ENCODE data around the gene INTS4. TPM values are rescaled to one million over a fixed set of nuclear protein-coding genes. Genes with fewer than 3 reads are reported as not detected.
"Not testable (repeated sequence)": the region's sequence is repeated elsewhere in the genome, so short reads cannot be mapped to it uniquely, and the experiment has no call there.

Gene INTS4, protein sequence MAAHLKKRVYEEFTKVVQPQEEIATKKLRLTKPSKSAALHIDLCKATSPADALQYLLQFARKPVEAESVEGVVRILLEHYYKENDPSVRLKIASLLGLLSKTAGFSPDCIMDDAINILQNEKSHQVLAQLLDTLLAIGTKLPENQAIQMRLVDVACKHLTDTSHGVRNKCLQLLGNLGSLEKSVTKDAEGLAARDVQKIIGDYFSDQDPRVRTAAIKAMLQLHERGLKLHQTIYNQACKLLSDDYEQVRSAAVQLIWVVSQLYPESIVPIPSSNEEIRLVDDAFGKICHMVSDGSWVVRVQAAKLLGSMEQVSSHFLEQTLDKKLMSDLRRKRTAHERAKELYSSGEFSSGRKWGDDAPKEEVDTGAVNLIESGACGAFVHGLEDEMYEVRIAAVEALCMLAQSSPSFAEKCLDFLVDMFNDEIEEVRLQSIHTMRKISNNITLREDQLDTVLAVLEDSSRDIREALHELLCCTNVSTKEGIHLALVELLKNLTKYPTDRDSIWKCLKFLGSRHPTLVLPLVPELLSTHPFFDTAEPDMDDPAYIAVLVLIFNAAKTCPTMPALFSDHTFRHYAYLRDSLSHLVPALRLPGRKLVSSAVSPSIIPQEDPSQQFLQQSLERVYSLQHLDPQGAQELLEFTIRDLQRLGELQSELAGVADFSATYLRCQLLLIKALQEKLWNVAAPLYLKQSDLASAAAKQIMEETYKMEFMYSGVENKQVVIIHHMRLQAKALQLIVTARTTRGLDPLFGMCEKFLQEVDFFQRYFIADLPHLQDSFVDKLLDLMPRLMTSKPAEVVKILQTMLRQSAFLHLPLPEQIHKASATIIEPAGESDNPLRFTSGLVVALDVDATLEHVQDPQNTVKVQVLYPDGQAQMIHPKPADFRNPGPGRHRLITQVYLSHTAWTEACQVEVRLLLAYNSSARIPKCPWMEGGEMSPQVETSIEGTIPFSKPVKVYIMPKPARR
- total RNA-seq (2014; rRNA removed; shearing (Covaris generic)), result 13.9 and 14.3 TPM in 2 replicates

DNA sequence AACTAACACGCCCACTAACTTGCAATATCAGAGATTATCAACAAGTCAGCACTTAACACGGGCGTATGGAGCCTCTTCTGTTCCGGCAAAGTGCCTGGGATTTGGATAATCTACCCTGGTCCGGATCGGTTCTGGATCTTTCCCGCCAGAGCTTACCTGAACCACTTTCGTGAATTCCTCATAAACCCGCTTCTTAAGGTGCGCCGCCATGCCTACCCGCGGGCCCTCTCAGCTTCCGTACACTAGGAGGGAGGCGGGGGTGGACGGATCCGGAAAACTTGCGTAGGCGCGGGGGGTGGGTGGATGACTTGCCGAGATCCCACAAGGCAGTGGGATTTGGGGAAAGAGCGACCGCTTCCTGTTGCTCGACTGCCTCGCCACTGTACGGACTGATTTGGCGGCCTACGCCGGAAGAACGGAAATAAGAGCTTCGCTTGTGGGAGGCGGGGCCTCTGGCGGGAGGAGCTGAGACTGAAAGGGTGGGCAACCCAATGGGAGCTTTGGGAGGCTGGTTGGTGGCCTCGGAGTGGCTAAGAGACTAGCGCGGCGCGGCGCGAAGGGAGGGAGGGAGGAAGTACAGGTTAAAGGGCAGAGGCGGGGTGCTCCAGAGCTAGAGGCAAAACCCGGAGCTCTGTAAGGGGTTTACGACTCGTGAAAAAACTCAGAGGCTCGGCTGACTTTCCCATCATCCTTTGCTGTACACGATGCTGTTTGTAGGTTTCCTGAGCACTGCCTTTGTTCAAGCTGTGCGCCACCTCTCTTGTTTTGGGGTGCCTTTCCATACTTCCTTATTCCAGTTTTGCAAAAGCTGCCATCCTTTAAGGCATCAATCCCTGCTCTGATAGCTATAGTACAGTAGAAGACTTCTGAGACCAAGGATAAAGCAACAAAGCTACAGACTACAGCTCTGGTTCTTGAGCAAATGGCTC lies at the start of gene INTS4:
Gene INTS4, minus strand, starts transcription at position 235 of the 929 bp plus-strand sequence. Its CDS starts 25 bp downstream, at position 210.
- peak within 1 kb of the TSS; percentile 48 for H3K4me3 ChIP-seq
- H3K27ac ChIP-seq, result peak within 1 kb of the TSS; percentile 34
- peaks cover 6% of the 10 kb centered on the region for H3K4me1 ChIP-seq (replicated peaks)
- no peaks in the 10 kb centered on the region for H3K27me3 ChIP-seq (replicated peaks)
- H3K36me3 ChIP-seq, result no peaks in the 10 kb centered on the region
- no peaks in the 10 kb centered on the region for H3K9me3 ChIP-seq (replicated peaks)
- peak; percentile 92 to 98 for DNase-seq (ENCODE audit: low read depth in 1 of 2, low spot score in 2 of 2)

DNA sequence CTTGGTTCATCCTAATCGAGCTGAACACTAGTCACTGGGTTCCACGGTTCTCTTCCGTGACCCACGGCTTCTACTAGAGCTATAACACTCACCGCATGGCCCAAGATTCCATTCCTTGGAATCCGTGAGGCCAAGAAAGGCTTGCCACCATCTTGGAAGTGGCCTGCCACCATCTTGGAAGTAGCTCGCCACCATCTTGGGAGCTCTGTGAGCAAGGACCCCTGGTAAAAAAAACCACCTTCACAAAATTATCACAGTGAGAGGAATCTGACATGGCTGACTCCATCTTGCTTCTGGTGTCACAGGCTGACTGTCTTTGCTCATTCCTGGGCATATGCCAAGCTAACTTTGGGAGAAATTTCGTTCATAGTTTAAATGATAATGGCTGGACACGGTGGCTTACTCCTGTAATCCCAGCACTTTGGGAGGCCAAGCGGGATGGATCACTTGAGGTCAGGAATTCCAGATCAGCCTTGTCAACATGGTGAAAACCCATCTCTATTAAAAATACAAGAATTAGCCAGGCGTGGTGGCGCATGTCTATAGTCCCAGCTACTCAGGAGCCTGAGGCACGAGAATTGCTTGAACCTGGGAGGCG lies 47.5 kb upstream of the INTS4 start:
- no peaks in the 10 kb centered on the region for H3K27me3 ChIP-seq (replicated peaks)
- H3K36me3 ChIP-seq, result no peaks in the 10 kb centered on the region
- no peaks in the 10 kb centered on the region for H3K9me3 ChIP-seq (replicated peaks)
- H3K4me3 ChIP-seq, result no peak overlapping the region
- no peak for DNase-seq (ENCODE audit: low read depth in 1 of 2, low spot score in 2 of 2)
- H3K27ac ChIP-seq, result no peak overlapping the region
- peaks cover 53% of the 10 kb centered on the region for H3K4me1 ChIP-seq (replicated peaks)

DNA sequence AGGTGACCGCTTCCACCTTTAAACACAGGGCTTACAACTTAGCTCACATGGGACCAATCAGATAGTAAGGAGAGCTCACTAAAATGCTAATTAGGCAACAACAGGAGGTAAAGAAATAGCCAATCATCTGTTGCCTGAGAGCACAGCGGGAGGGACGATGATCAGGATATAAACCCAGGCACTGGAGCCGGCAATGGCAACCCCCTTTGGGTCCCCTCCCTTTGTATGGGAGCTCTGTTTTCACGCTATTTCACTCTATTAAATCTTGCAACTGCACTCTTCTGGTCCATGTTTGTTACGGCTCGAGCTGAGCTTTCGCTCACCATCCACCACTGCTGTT lies 46.9 kb upstream of the INTS4 start:
- not testable (repeated sequence) for H3K27me3 ChIP-seq (replicated peaks); H3K36me3 ChIP-seq; DNase-seq (ENCODE audit: low read depth in 1 of 2, low spot score in 2 of 2); H3K9me3 ChIP-seq (replicated peaks); H3K27ac ChIP-seq; H3K4me3 ChIP-seq
- peaks cover 51% of the 10 kb centered on the region for H3K4me1 ChIP-seq (replicated peaks)

DNA sequence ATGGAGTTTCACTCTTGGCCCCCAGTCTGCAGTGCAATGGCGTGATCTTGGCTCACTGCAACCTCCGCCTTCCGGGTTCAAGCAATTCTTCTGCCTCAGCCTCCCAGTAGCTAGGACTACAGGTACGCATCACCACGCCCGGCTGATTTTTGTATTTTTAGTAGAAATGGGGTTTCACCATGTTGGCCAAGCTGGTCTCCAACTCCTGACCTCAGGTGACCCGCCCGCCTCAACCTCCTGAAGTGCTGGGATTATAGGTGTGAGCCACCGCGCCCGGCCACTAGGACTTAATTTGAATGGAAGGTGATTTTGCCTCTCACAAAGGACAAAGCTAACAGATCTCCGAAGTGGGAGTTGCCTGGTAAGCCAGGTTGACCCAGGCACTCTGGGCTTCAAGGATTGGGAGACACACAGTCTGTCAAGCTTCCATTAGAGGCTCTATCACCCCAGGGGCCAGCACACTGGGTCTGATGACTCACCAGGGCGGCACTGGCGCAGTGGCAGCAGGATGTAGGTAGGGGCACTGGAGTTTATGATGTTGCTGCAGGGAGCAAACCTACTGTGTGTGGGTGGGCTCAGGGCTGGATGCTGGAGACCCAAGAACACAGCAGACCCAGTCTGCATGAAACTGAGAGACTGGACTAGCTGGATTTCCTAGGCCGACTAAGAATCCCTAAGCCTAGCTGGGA lies 46.4 kb upstream of the INTS4 start:
- H3K27me3 ChIP-seq (replicated peaks), result no peaks in the 10 kb centered on the region
- DNase-seq (ENCODE audit: low read depth in 1 of 2, low spot score in 2 of 2), result no peak
- H3K36me3 ChIP-seq, result no peaks in the 10 kb centered on the region
- no peak overlapping the region for H3K4me3 ChIP-seq
- H3K4me1 ChIP-seq (replicated peaks), result peaks cover 46% of the 10 kb centered on the region
- H3K9me3 ChIP-seq (replicated peaks), result no peaks in the 10 kb centered on the region
- peak overlapping the region; percentile 99 for H3K27ac ChIP-seq

DNA sequence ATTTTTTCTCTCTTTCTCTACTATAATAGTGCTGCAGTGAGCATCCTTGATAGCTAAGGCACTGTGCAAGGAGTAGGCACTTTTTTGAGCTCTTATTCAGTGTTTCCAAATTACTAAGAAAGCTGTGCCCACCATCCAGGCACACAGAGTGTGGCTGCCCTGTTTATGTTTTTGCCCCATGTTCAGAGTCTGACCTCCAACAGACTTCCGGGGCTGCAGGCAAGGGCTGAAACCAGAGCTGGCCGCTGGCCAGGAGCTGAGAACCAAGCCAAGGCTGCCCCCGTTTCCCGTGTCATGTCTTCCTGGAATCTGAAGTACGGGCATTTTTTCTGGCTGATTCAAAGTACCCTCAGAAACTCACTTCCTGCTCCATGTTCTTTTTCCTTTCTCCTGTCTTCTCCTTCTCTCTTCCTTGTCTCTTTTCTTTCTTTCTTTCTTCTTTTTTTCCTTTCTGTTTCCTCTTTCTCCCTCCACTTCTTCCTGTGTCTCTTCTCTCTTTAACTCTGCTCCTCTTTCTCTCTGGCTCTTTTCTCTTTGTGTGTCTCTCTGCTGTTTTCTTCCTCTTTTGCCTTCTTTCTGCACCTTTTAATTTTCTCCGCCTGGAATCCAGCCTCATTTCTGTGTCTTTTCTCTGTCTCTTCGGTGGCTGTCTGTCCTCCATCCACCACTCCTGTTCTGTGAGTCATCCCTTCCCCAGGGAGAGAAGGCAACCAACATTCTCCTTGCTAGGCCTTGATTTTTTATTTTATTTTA lies 45.6 kb upstream of the INTS4 start:
- Histone ChIP-seq H3K27me3 (replicated peaks) (no peaks in the 10 kb centered on the region), H3K27ac (peak overlapping the region; percentile 99), H3K36me3 (no peaks in the 10 kb centered on the region), H3K4me3 (peak overlapping the region; percentile 18; the same call in 1 of the 2 replicates), H3K9me3 (replicated peaks) (no peaks in the 10 kb centered on the region), H3K4me1 (replicated peaks) (peaks cover 39% of the 10 kb centered on the region)
- DNase-seq (ENCODE audit: low read depth in 1 of 2, low spot score in 2 of 2), result peak; percentile 75 to 84

DNA sequence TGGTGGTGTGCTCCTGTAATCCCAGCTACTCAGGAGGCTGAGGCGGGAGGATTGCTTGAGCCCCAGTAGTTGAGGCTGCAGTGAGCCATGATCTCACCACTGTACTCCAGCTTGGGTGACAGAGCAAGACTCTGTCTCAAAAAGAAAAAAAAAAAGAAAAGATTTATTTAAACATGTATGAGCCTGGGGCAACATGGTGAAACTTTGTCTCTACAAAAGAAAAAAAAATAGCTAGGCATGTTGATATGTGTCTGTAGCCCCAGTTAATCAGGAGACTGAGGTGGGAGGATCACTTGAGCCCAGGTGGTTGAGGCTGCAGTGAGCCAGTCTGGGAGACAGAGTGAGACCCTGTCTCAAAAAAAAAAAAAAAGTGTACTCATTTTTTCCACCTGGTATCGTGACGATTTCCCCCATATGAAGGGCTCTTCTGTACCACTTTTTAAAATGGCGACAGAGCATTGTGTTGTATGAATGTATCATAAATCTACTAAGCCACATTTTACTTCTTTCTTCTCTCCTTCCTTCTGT lies 45.0 kb upstream of the INTS4 start:
- H3K27ac ChIP-seq, result peak overlapping the region; percentile 99
- peaks cover 32% of the 10 kb centered on the region for H3K4me1 ChIP-seq (replicated peaks)
- H3K36me3 ChIP-seq, result no peaks in the 10 kb centered on the region
- DNase-seq (ENCODE audit: low read depth in 1 of 2, low spot score in 2 of 2), result no peak
- H3K27me3 ChIP-seq (replicated peaks), result no peaks in the 10 kb centered on the region
- H3K4me3 ChIP-seq, result no peak overlapping the region
- no peaks in the 10 kb centered on the region for H3K9me3 ChIP-seq (replicated peaks)

DNA sequence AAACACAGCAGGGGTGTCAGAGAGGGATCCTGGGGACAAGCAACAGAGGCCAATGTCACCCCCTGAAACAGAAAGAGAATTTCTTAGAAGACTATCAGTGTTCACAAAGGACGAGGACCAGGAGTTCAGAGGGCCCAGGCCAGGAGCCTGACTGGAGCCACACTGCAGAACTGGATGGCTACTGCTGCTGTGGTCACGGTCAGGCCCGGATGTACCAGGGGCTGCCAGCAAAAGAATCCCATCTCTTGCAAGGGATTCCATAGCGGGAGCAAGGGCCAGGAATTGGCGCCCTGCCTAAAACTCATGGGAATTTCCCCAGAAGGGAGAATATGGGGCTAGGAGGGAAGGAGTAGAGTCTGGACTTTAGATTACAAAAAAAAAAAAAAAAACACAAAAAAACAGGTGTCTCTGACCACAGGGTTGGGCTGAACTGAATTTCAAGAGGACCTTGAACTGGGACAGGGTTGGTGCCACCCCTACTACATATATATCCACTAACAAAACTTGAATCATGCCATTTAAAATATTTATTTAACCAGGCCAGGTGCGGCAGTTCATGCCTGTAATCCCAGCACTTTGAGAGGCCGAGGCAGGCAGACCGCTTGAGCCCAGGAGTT lies 44.3 kb upstream of the INTS4 start:
- Histone ChIP-seq H3K4me3 (no peak overlapping the region), H3K4me1 (replicated peaks) (peaks cover 26% of the 10 kb centered on the region), H3K9me3 (replicated peaks) (no peaks in the 10 kb centered on the region), H3K27me3 (replicated peaks) (no peaks in the 10 kb centered on the region), H3K27ac (no peak overlapping the region), H3K36me3 (no peaks in the 10 kb centered on the region)
- peak; percentile 12 to 43 for DNase-seq (ENCODE audit: low read depth in 1 of 2, low spot score in 2 of 2)

DNA sequence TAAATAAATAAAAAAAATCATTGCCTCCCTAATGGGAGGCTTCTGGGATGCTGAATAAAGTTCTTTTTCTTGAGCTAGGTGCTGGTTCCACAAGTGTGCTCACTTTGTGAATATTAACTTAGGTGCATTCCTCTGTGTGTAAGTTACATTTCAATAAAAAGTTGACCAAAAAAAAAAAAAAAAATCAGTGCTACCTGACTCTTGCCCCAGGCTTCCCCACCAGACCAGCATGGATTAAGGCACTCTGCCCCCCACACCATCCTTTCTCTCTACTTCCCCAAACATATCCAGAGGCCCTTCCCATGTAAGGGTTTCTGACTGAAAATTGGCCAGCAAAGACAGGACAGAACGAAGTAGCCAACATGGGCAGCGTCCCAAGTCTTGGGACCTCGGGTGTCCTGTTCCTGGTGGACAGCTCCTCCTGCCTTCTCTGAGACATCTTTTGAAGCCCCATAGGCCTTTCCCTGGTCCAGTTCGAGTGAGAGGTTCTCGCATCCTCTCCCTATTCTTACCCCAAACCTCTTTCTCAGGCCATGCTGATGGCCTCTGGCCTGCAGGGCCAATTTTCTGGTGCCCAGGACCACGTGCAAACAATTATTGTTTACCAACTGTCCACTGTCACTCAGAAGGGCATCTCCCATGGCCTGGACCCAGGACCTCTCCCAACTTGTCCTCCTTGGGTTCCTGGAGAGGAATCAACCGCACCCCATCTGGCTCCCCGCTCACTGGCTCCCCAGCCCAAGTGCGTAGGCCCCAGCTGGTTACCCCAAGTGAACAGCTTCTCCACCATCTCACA lies 43.6 kb upstream of the INTS4 start:
- no peak for DNase-seq (ENCODE audit: low read depth in 1 of 2, low spot score in 2 of 2)
- Histone ChIP-seq H3K4me3 (no peak overlapping the region), H3K27ac (no peak overlapping the region), H3K9me3 (replicated peaks) (no peaks in the 10 kb centered on the region), H3K36me3 (no peaks in the 10 kb centered on the region), H3K4me1 (replicated peaks) (peaks cover 20% of the 10 kb centered on the region), H3K27me3 (replicated peaks) (no peaks in the 10 kb centered on the region)

DNA sequence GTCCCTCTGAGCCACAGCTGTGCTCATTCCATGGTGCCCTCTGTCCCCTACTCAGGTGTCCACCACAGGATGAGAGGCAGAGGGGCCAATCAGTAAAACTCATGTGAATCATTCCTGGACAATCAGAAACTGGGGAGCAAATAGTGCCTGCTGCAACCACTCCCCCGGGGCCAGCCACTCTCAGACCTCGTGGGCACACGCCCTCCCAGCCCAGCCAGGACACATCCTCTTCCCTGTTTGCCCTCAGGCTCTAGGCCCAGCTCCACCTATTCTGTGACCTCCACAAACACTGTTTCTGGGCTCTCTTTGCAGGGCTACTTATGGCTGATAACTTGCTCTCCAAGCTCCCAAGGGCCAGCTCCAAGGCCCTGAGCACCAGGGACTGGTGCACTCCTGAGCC lies 42.6 kb upstream of the INTS4 start:
- H3K4me3 ChIP-seq, result no peak overlapping the region
- no peak for DNase-seq (ENCODE audit: low read depth in 1 of 2, low spot score in 2 of 2)
- H3K9me3 ChIP-seq (replicated peaks), result no peaks in the 10 kb centered on the region
- H3K4me1 ChIP-seq (replicated peaks), result peaks cover 20% of the 10 kb centered on the region
- H3K27ac ChIP-seq, result no peak overlapping the region
- no peaks in the 10 kb centered on the region for H3K27me3 ChIP-seq (replicated peaks)
- no peaks in the 10 kb centered on the region for H3K36me3 ChIP-seq

DNA sequence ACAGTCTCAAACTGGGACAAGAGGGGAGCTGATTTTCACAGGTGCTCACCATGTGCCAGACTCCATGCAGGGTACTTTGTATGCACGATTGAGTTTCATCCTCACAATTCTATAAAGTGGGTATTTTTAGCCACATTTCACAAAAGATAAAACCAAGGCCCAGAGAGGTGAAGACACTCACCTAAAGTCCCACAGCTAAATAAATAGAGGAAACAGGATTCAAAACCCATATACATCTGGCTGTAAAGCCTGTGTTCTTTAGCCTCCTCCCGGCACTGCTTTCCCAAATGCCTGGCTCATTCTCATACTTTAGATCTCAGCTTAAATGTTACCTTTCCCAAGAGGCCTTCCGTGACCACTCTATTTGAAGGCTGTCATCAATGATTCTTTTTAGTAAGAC lies 41.8 kb upstream of the INTS4 start:
- no peaks in the 10 kb centered on the region for H3K27me3 ChIP-seq (replicated peaks)
- H3K9me3 ChIP-seq (replicated peaks), result no peaks in the 10 kb centered on the region
- H3K4me1 ChIP-seq (replicated peaks), result peaks cover 20% of the 10 kb centered on the region
- H3K27ac ChIP-seq, result no peak overlapping the region
- no peak overlapping the region for H3K4me3 ChIP-seq
- DNase-seq (ENCODE audit: low read depth in 1 of 2, low spot score in 2 of 2), result no peak
- no peaks in the 10 kb centered on the region for H3K36me3 ChIP-seq

DNA sequence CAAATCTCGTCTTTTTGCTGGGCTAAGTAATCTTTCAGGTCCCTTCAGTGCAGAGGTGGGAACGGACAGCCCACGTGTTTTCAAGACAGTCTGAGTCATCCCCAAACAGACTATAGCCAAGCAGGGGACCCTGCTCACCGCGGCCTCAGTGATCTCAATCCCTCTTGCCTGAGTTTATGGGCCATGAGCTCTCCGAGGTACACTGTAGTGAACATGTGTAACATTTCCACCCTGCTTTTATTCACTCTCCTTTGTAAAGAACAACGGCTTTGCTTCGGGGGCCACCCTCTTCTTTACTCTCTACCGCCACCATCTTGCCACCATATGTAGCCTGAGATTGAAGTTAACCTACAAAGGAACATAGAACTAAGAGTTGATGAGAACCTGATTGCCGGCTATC lies 40.2 kb upstream of the INTS4 start:
- no peak for DNase-seq (ENCODE audit: low read depth in 1 of 2, low spot score in 2 of 2)
- Histone ChIP-seq H3K4me3 (no peak overlapping the region), H3K4me1 (replicated peaks) (peaks cover 4% of the 10 kb centered on the region), H3K27ac (no peak overlapping the region), H3K36me3 (no peaks in the 10 kb centered on the region), H3K9me3 (replicated peaks) (no peaks in the 10 kb centered on the region), H3K27me3 (replicated peaks) (no peaks in the 10 kb centered on the region)
